Upper lobe of right lung (tissue), 1 donor: ENCODE data around the gene METTL22. TPM values are rescaled to one million over a fixed set of nuclear protein-coding genes. Genes with fewer than 3 reads are reported as not detected.
A peak's percentile ranks its signal among the peaks of the same experiment; 100 is the strongest.

Source experiments
- ATAC-seq: fragments of 200-7000 bp; cut with Tn5 transposase; one replicate; pipeline ENCODE4 v1.9.1; 2020; ENCODE audit warnings: mild to moderate bottlenecking, moderate library complexity
- DNase-seq: peaks from one replicate; pipeline ENCODE4 v3.0.0-alpha.2; 2020
- H3K27ac ChIP-seq: fragments of 200-600 bp; one replicate; pipeline ENCODE4 v1.8.0; 2022
- H3K27me3 ChIP-seq: fragments of 200-600 bp; one replicate; pipeline ENCODE4 v1.8.0; 2022; ENCODE audit warnings: mild to moderate bottlenecking
- H3K36me3 ChIP-seq: fragments of 200-600 bp; one replicate; pipeline ENCODE4 v1.8.0; 2022
- H3K4me1 ChIP-seq: fragments of 200-600 bp; one replicate; pipeline ENCODE4 v1.8.0; 2022
- H3K4me3 ChIP-seq: fragments of 200-600 bp; one replicate; pipeline ENCODE4 v1.8.0; 2022; ENCODE audit warnings: mild to moderate bottlenecking
- H3K9me3 ChIP-seq: fragments of 200-600 bp; one replicate; pipeline ENCODE4 v1.8.0; 2022
- intact Hi-C: fragments of 100-400 bp; cut with DNase I; formaldehyde crosslinking; loops from one replicate; pipeline ENCODE4 v1.11.0; 2022
- total RNA-seq: library from RNA; stranded (reverse); fragmentation: NEBNext Ultra II Directional; extraction: Animal tissue kit (Norgen Biotek cat#: 25700); gene quantifications from one replicate; pipeline ENCODE4 v1.2.1, GENCODE V29; 2021
- TF ChIP-seq, protein P1 (sequence below): fragments of 200-600 bp; IDR thresholded peaks from one replicate; pipeline ENCODE4 v1.8.0; 2022; ENCODE audit warnings: antibody characterized with exemption
- donor health status: DM: no; HTN: yes; CAD: no; lungs with severe emphysema.

Gene METTL22
- total RNA-seq, 1 donor from 2014 or later, result 38.6 TPM

- Histone ChIP-seq H3K27ac (no peak overlapping the region), H3K27me3 (peaks cover 39% of the 10 kb centered on the region), H3K9me3 (no peaks in the 10 kb centered on the region), H3K4me3 (no peak overlapping the region), H3K36me3 (no peaks in the 10 kb centered on the region), H3K4me1 (no peaks in the 10 kb centered on the region)
- DNase-seq (no peak), ATAC-seq (peak; percentile 41)
- intact Hi-C loops, result no loop called here
- TF ChIP-seq, protein P1, sequence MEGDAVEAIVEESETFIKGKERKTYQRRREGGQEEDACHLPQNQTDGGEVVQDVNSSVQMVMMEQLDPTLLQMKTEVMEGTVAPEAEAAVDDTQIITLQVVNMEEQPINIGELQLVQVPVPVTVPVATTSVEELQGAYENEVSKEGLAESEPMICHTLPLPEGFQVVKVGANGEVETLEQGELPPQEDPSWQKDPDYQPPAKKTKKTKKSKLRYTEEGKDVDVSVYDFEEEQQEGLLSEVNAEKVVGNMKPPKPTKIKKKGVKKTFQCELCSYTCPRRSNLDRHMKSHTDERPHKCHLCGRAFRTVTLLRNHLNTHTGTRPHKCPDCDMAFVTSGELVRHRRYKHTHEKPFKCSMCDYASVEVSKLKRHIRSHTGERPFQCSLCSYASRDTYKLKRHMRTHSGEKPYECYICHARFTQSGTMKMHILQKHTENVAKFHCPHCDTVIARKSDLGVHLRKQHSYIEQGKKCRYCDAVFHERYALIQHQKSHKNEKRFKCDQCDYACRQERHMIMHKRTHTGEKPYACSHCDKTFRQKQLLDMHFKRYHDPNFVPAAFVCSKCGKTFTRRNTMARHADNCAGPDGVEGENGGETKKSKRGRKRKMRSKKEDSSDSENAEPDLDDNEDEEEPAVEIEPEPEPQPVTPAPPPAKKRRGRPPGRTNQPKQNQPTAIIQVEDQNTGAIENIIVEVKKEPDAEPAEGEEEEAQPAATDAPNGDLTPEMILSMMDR, result no peak
Measured at GRCh38 chr16:8589057-8589899, 32.2 kb upstream of the METTL22 start.

DNA sequence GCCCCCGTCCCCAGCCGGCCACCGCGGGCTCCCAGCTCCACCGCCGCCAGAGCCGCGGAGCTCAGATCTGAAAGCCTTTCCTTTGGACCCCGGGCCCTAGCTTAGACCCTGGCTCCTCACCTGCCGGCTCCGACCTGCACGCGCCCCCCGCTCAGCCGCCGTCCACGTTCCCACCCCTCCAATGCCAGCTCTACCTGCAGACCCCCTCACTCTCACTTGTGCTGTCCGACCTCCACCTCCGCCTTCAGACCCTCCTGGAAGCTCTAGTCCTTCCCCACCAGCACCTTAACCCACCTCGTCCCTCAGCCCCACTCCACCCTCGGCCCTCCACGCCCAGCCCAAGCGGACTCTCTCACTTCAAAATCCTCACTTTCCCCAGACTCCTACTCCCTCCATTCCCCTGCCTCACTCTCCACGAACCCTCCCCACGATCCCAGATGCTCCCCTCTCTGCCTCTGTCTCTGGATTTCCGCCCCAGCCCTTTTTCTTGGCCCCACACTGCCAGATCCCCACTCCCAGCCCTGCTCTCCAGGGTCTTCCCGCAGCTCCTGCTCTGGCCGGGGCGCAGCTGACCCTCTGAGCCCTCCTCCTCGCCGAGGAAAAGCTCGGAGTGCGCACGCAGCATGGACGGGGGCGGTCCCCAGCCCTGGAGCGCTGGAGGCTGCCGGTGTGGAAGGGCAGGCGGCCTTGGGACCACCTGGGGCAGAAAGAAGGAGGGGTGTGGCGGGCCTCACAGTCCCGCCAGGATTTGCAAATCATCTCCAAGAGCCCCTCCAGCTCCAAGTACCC is 31.4 kb upstream of the METTL22 start, which contains the start of gene TMEM114:
TMEM114 (minus strand) TSS at position 612 of the 789 bp plus-strand sequence. CDS start 673 bp downstream, outside the sequence.
- H3K4me3 ChIP-seq, result no peak within 1 kb of the TSS
- intact Hi-C loops, result no loop called here
- no peaks in the 10 kb centered on the region for H3K36me3 ChIP-seq
- TF ChIP-seq, protein P1, result no peak
- no peaks in the 10 kb centered on the region for H3K4me1 ChIP-seq
- ATAC-seq, result no peak
- no peak for DNase-seq
- H3K9me3 ChIP-seq, result no peaks in the 10 kb centered on the region
- peaks cover 39% of the 10 kb centered on the region for H3K27me3 ChIP-seq
- H3K27ac ChIP-seq, result no peak within 1 kb of the TSS

- H3K4me3 ChIP-seq, result no peak overlapping the region
- peaks cover 39% of the 10 kb centered on the region for H3K27me3 ChIP-seq
- no peaks in the 10 kb centered on the region for H3K9me3 ChIP-seq
- intact Hi-C loops, result no loop called here
- ATAC-seq, result no peak
- no peaks in the 10 kb centered on the region for H3K4me1 ChIP-seq
- TF ChIP-seq, protein P1, result no peak
- H3K36me3 ChIP-seq, result no peaks in the 10 kb centered on the region
- H3K27ac ChIP-seq, result no peak overlapping the region
- no peak for DNase-seq
Measured at GRCh38 chr16:8590811-8591210, 30.7 kb upstream of the METTL22 start.

DNA sequence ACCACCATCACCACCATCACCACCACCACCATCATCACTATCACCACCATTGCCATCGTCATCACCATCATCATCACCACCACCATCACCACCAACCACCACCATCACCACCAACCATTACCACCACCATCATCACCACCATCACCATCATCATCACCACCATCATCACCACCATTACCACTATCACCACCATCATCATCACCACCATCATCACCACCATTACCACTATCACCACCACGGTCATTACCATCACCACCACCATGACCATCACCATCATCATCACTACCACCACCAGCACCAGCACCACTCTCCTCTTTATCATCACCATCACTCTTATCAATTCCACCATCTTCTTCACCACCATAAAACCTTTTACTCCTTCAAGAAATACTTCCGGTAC is 30.0 kb upstream of the METTL22 start:
- Histone ChIP-seq H3K27ac (no peak overlapping the region), H3K4me3 (no peak overlapping the region), H3K4me1 (no peaks in the 10 kb centered on the region), H3K9me3 (no peaks in the 10 kb centered on the region), H3K27me3 (peaks cover 39% of the 10 kb centered on the region), H3K36me3 (no peaks in the 10 kb centered on the region)
- DNase-seq (no peak), ATAC-seq (no peak)
- intact Hi-C loops, result no loop called here
- TF ChIP-seq, protein P1, result no peak

DNA sequence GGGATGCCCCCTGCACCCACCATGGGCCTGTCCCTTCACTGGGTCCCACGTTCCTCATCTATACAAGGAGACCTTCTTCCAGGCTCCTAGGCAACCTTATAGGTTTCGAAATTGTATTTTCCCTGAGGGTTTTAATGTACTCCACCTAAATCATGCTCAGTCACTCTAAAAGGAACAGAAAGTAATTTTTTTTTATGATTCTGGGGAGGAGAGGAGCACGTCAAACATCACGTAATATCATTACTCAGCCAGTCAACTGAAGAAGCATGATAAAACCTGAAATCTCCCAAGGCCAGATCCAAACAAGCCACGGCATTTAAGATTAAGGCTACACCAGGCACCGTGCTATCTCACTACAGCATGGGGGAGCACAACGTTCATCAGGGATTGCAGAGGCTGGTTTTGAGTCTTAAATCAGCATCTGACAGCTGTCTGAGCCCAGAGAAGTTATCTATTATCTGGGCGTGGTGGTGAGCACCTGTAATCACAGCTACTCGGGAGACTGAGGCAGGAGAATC is 27.3 kb upstream of the METTL22 start:
- TF ChIP-seq, protein P1, result no peak
- H3K27me3 ChIP-seq, result peaks cover 20% of the 10 kb centered on the region
- no peak overlapping the region for H3K4me3 ChIP-seq
- no peaks in the 10 kb centered on the region for H3K36me3 ChIP-seq
- H3K9me3 ChIP-seq, result no peaks in the 10 kb centered on the region
- H3K4me1 ChIP-seq, result no peaks in the 10 kb centered on the region
- H3K27ac ChIP-seq, result no peak overlapping the region
- intact Hi-C loops, result no loop called here
- DNase-seq (no peak), ATAC-seq (no peak)
